ACHN (cell line): Measurements from ENCODE around the gene HADH.
"Not testable (repeated sequence)": the region's sequence is repeated elsewhere in the genome, so short reads cannot be mapped to it uniquely, and the experiment has no call there.

Source experiments
- DNase-seq: peaks from one replicate; pipeline ENCODE4 v3.0.0-alpha.2; 2015
- in situ Hi-C: cut with HindIII; loops from 2 replicates; pipeline ENCODE4 v1.10.0; 2017; ENCODE audit warnings: low sequenced_read_pairs, low pct_ligation_motif_present, low pct_unique_long_range_greater_than_20kb

HADH gene

GRCh38 chr4:108050166-108051111, 60.8 kb downstream of the HADH start:
- DNase-seq, in situ Hi-C loops: not testable (repeated sequence)

GRCh38 chr4:108051343-108051742, 61.7 kb downstream of the HADH start:
- no peak for DNase-seq
- in situ Hi-C loops: no loop called here

DNA sequence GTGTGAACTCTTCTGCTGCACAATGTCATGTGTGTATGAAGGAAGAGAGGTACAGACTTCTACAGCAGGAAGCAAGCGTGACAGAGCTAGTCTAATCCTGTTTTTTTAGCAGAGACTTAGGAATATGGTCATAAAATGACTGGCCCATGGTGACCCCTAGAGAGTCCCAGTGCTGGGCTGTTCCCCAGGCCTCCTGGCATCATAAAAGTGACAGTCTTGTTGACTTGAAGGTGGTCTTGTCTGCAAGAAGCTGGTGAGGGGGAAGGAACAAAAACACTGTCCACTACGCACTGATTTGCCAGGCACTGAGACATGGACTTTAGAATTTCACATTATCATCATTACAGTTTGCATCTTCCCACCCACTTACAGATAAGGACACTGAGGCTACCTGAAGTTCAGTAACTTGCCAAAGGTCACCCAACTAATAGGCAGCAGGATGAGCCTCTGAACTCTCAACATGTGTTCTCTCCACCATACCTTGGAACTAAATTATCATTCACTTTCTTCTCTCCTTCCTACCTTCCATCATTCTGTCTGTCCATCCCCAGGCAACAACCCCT, 63.0 kb downstream of the HADH start:
- in situ Hi-C loops: no loop called here
- no peak for DNase-seq

GRCh38 chr4:108053251-108053711, 63.6 kb downstream of the HADH start:
- DNase-seq: no peak
- in situ Hi-C loops: no loop called here

- DNase-seq: no peak
- in situ Hi-C loops: no loop called here
Observed at GRCh38 chr4:108054025-108054638, 64.4 kb downstream of the HADH start.

- DNase-seq: no peak
- in situ Hi-C loops: no loop called here
Observed at GRCh38 chr4:108055787-108056186, 66.1 kb downstream of the HADH start.

- DNase-seq: no peak
- in situ Hi-C loops: no loop called here
Observed at GRCh38 chr4:108056418-108056817, 66.7 kb downstream of the HADH start.

- in situ Hi-C loops: no loop called here
- no peak for DNase-seq
Observed at GRCh38 chr4:108058685-108059440, 69.2 kb downstream of the HADH start.

DNA sequence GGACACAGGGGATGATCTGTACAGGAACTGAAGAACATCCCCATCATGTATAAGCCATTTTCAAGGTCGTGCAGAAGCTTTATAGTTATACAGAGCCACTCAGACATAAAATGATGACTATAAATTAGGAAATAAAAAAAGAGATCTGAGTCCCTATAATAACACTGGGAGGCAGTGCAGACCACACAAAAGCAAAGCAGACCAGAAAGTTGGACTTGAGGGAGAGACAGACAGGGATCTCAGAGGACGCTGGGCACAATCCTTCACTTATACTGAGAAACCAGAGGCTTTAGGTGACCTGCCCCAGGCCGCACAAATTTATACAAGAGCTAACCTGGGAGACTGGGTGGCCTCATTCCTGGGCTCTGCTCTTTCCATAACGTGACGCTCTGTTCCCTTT, 70.5 kb downstream of the HADH start:
- in situ Hi-C loops: no loop called here
- DNase-seq: peak; percentile 14

GRCh38 chr4:108060686-108061321, 71.1 kb downstream of the HADH start:
- in situ Hi-C loops: no loop called here
- no peak for DNase-seq

GRCh38 chr4:108068442-108068841, 78.8 kb downstream of the HADH start:
- in situ Hi-C loops: no loop called here
- DNase-seq: no peak

DNA sequence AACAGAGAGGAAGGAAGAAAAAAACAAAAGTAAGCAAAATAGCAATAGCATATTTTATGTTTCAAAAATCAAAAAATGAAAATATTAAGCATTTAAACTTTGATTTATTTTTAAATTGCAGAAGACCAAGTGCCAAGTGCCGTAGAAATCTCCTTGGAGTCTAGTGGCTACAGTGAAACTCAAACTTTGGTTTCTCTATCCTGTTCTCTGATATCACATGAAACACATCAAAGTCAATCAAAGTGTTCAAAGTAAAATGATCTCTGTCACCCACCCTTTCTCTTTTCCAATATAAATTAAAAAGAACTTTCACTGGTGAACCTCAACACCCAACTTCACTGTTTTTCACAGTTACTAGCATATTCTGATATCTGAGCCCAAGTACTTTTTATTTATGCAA, 81.1 kb downstream of the HADH start:
- in situ Hi-C loops: no loop called here
- DNase-seq: no peak

GRCh38 chr4:108072300-108072699, 82.6 kb downstream of the HADH start:
- DNase-seq: no peak
- in situ Hi-C loops: no loop called here

DNA sequence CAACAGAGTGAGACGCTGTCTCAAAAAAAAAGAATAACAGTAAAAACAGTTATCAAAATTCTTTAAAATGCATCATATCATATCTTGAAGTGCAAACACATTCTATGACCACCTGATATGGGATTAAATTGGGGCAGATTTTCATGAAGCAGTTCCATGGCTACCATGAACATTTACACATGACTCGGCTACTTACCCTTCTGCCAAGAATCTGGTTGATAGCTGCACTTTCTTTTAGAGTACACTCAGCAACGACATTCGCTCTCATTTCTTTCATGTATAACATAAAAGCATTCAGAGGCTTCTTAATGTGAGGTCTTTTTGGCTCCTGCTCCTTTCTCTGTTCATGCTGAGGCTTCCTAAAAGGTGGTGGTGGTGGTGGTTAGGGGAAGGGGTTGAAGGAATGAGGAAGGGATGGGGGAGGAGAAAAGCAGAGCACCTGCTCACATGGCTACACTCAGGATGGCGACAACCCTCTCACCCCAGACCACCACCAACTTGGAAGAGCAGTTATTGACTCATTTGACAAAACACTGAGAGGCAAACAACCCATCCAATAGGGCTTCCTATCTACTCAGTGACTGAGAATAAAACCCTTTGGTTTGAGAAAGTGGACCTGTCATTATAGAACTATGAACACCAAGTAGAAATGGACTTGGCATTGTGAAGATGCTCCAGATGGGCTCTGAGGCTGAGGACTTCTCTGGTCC, 88.5 kb downstream of the HADH start:
- DNase-seq: no peak
- in situ Hi-C loops: no loop called here

DNA sequence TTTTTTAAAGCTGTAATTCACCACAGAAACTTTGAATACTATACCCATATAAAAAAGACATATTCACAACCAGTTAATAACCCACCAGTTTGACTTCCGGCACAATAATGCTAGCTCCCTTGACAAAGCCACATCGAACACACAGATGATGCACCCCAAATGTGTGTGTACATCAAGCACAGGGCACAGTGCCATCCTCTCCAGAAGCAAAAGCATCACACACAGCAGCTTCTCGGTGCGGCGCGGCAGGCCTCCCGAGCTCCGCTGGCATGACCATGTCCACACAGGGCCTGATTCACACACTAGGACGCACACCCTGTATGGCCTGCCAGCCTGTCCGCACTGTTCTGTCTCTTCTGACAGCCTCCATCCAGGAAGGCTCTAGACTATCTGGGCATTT, 91.1 kb downstream of the HADH start:
- DNase-seq: no peak
- in situ Hi-C loops: no loop called here

DNA sequence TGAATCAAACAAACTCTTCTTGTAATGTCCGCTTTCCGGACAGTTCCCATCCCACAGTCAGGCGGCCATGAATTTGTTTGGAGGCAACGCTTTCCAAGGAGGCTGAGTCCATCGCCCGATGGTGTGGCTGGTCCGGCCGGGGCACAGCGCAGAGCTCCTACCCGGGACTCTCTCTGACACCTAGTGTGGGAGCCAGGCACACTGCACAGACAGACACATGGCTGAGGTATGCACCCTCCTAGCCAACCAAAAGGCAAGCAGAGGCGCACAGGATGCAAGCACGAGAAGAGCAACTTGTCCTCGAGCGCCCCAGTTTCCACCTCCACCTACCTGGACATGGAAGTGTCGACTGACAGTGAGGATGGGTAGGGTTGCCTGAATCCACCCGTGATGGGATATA, 91.6 kb downstream of the HADH start:
- DNase-seq: no peak
- in situ Hi-C loops: no loop called here
